Hematopoietic multipotent progenitor cell treated with erythropoietin and hydrocortisone succinate and interleukin-3 and kit ligand, for 15 days (in vitro differentiated cells): Measurements from ENCODE around the gene GABRE.

ENCODE experiments used
- DNase-seq: peaks from one replicate; pipeline ENCODE4 v3.0.0-alpha.2; 2015; ENCODE audit warnings: low spot score

The GABRE gene

DNA sequence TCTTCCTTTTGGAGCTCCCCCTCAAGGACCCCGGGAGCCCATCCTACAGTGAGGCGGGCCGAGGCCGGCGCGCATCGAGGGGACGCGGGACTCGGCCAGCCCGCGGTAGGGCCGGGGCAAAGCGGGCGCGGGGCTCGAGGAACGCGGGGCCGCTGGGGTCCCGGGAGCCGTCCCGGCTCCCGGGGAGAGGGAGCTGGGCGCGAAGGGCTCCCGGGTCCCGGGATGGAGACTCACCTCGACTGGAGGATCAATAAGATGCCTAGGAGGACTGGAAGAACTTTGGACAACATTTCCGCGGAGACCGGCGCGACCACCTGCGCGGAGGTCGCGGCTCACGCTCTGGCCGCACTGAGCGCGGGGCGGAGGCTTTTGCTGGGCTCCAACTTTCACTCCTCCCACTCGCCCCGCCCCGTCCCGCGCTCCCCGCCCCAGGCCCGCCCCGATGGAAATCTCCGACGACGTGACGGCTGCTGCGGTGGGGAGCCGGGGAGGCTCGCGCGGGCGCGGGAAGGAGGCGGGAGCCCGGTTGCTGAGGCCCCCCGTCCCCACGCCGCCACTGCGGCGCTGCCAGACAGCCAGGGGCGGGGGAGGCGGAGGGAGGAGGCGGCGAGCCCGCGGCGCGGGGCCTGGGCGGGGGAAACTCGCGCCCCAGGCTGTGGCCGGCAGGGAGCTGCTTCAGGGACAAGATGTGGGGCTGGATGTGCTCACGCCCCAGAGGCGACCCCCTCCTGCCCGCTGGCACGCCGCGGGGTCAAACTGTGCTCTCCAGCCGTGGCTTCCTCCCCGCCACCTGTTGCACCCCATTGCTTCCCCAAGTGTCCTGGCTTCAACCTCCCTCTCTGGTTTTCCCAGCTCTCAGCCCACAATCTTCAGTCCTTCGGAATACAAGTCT lies at the start of gene GABRE:
TSS of gene GABRE (minus strand) at position 341 of the 892 bp plus-strand sequence. CDS start at position 290, 51 bp downstream.
- DNase-seq = no peak

- DNase-seq = no peak
These were observed 46.4 kb upstream of the GABRE start for GRCh38 chrX:152020888-152021287.

- no peak for DNase-seq
These were observed 25.3 kb upstream of the GABRE start for GRCh38 chrX:151999813-152000212.

- DNase-seq = no peak
These were observed 23.1 kb upstream of the GABRE start for GRCh38 chrX:151997539-151997938.

DNA sequence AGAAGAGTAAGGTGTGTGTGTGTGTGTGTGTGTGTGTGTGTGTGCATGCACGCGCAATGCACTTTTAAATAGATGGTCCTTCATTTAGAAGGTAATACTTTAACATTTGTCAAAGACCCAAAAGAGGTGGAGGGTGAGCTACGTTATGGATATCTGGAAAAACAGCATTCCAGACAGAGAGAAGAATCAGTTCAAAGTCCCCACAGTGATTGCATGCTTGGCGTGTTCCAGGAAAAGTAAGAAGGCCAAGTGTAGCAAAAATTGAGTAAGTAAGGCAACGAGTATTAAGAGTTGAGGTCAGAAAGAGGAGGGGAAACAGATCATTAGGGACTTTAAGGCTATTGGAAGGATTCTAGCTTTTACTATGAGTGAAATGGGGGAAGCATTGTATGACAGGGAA lies 21.9 kb upstream of the GABRE start:
- DNase-seq = no peak

DNA sequence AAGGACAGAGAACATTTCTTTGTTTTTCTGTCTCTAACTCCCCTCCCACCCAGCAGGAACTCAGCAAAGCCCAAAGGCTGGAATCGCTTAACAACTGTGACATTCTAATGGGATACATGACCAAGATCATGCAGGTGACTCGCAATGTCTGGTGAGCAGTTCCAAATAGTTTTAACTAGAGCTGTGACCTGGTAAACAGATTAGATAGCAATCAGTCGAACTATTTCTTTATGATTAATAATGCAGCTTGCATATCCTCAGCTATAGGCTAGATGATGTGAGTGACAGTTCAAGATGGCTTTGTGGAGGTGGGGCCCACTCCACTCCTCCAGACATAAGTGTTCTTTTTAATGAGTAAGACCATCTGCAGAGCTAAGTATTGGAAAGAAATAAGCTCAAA lies 20.0 kb upstream of the GABRE start:
- no peak for DNase-seq

DNA sequence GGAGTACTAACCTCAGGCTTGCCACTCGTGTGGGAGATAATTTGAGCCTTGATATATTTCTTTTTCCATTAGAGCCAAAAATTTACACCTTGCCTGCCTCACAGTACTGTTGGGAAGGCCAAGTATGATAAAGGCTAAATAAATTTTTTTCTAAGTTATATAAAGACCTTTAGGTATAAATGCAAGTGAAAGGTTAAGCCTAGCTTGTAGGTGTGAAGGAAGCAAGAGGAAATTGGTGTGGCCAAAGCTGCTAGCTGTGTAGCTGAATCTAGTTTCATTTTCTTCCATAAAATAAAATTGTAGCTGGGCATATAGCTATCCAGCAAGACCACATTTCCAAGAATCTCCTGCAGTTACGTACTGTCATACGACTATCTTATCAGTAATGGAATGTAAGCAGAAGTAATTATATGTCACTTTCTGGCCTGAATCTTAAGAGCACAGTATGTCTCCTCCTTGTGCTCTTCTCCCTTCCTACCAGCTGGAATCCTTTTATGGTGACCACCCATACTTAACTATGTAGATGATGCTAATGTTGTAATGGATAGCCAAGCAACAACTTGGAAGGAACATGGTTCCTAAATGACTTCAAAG lies 14.3 kb upstream of the GABRE start:
- DNase-seq = no peak

GRCh38 chrX:151987108-151987507 lies 12.6 kb upstream of the GABRE start:
- no peak for DNase-seq

GRCh38 chrX:151985955-151986354 lies 11.5 kb upstream of the GABRE start:
- no peak for DNase-seq

DNA sequence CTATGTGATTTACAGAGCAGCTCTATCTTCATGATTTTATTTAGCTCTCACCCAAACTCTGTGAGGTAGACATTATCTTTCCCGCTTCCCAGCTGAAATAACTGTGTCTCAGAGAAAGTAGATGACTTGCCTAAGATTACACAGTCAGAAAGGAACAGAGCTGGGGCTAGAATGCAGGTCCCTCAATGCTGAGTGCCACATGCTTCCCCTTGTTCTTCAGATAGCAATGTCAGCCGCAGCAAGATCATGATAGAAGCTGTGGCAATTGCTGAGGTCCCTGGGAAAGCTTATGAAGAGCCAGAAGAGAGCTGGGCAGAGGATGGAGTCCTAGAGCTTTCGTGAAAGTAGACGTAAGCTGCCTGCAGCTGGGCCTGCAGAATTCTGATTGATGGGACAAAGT lies 11.1 kb upstream of the GABRE start:
- DNase-seq = no peak

GRCh38 chrX:151984902-151985301 lies 10.4 kb upstream of the GABRE start:
- DNase-seq = no peak

DNA sequence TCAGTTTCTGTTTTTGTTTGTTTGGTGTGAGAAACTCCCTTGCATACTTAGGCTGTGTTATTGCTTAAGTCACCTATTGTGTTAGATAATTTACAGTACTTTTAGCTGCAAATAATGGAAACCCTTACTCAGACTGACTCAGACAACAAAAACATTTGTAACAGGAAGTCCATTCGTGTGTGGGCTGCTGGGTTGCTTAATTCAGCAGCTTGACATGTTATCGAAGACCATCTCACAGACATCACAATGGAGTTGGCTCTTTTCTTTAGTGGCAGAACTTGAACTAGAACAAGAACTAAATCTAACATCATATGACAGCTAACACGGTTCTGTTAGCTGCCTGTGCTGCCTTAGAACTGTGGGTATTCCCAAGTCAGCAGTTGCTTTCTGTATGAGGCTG lies 9.9 kb upstream of the GABRE start:
- DNase-seq = no peak

DNA sequence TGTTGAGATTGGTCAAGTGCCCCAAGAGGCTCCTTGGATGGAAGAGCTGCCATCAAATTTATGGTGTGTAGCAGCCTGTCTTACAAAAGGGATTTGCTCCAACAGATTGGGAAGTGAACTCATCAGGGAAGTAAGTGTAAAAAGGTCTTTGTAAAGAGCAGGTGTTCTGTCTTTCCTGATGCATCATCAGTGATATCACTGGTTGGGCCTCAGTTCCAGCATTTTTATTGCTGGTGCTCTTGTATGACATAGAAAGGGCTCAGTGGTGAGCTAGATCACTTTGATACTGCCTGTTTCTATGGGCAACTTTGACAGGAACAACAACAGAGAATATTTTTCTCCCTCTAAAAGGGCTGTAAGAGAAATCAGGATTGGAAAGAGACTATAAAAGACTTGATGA lies 8.7 kb upstream of the GABRE start:
- DNase-seq = no peak

DNA sequence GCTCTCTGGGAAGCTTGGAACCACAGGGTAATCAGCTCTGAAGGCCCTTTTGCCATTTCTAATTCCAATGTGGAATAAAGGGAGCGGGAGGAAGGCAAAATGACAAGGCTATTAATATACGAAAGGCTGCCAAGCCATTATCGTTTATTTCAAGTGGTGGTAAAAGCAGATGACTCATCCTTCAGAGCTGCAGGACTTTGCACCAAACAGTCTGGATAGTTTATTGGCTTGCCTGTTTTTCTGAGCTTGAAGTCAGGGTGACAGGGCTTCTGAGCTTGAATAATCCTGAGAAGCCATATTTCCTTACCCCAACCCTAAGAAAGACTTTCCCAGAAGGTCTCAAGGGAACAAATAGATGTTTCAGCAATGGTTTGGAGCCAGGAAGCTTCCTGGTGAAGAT lies 7.7 kb upstream of the GABRE start:
- no peak for DNase-seq

- DNase-seq = no peak
These were observed 6.7 kb upstream of the GABRE start for GRCh38 chrX:151981129-151981528.

GRCh38 chrX:151977923-151978322 lies 3.4 kb upstream of the GABRE start:
- no peak for DNase-seq

DNA sequence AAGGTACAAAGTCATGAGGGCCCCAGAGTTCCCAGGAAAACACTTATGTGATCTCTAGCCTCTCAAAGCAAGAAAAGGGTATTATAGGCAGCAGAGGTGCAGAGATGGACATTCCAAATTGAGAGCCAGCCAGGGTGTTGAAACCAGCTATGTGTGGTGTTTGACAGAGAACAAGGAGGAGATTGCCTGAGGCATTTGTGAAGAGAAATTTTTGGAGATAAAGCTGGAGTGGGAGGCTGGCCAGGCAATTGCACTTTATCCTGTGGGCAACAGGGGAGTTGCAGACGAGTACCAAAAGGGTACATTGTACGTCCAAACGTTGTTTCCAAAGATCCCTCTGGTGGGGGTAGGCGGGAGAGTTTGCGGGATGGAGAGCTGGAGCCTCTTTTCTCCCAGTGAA lies 2.5 kb upstream of the GABRE start:
- no peak for DNase-seq

DNA sequence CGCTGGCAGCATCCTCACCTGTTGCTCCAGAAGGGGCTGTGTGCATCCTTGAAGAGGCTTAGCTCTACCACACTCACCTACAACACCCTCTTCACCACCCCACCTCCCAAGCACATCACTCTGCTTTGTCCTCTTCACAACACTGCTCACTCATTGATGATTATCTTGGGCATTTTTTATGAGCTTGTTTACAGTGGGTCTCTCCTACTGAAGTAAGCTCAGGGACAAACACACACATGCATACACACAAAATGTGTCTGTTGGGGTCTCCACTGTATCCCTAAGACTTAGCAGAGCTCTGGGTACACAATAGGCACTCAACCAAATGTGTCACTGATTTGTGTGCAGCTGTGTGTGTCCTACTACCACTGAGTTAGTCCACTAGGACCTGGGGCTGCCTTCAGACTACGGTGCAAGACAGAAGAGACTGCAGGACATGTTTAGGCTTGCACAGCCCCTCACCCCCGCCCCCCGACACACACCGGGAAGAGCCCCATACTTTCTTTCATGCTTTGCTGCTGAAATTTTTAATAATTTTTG lies 1.3 kb upstream of the GABRE start:
- DNase-seq = no peak

DNA sequence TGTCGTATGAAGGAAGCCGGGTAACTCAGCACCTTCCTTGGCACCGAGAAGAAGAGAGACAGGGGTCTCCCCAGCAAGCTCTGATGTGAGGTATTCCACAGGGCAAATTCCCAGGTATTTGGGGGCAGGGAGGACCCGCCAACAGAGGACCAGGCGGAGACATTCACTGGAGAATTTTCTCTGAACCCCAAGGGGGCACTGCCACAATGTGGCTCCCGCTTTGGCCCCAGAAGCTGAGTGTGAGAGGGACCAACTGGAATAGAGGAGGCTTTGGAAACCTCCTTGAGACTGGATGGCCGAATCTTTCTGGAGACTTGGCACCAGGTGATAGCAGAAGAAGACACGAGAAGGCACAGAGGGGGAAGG lies 735 bp upstream of the GABRE start:
- no peak for DNase-seq

DNA sequence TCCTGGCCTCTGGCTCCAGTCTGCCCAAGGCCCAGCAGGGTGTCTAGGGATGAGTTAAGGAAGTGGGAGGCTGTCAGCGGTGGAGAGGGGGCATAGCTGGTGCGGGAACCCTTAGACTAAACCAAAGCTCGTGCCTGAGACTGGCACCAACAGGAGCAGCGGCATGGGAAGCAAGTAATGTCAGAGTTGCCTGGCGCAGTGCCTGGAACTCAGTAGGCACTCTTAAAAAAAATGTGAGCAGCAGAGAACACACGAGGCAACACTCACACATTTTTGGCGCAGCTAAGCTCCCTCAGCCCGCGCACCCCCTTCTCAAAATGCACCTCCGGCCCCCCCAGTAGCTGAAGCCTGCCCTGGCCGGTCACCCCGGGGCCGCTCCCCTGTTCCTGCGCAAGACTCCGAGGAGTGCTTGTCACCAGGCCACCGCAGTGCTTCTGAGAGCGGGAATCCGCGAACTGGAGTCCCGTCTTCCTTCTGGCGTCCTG lies 583 bp downstream of the GABRE start:
- no peak for DNase-seq

DNA sequence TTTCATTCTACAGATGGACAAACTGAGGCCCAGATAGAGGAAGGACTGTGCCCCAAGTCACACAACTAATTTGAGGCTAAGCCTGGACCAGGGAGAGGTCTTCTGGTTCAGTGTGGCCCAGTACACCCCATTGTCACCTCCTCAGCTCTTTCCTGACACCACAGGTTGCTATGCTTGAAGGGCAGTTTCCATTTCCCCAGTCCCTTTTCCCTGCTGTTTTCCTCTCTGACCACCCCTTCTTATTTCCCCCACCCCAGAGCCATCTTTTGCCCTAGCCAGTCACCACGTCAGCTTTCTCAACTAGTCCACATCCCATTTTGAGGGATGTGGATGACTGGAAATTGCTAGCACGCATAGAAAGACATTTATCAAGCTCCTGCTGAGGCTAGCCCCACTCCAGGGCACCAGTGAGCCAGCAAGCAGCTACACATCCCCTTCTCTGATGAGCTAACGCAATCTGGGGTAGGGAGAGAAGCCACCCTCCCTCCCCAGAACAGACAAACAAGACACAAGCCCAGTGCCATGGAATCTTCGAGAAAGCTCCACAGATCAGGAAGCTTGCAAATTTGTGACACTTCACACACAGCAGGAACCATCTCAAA lies 1.3 kb downstream of the GABRE start:
- DNase-seq = no peak

DNA sequence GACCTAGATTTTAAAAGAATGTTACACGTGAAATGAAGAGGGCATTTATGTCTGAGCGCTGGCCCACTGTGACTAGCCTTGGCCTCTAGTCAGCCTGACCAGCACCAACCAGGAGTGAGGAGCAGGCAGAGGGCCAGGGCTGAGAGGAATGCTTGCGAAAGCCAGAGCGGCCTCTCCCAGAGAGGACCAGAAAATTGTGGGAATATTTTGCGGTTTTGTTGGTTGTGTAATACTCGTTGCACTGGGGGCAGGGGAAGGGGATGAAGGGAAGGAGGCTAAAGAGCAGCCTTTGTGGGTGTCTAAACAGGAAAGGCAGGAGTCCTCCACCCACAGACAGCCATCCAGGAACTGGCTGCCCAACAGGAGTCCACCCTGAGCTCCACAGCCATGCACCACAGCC lies 3.8 kb downstream of the GABRE start:
- DNase-seq = no peak

- DNase-seq = no peak
These were observed 4.4 kb downstream of the GABRE start for GRCh38 chrX:151970027-151970426.
